Thoracic aorta (tissue), 2 donors: Measurements from ENCODE around the gene VPS39. TPM values are rescaled to one million over a fixed set of nuclear protein-coding genes. Genes with fewer than 3 reads are reported as not detected.

Source experiments
- ATAC-seq: fragments of 150-250 bp; one replicate; pipeline ENCODE4 v1.8.0; 2017; ENCODE audit warnings: low read depth; ENCODE audit not compliant: insufficient number of reproducible peaks, low FRiP score
- DNase-seq: peaks from one replicate; pipeline ENCODE4 v3.0.0-alpha.2; 2020; ENCODE audit warnings: low spot score
- H3K27ac ChIP-seq, 2 donors: fragments of 200-600 bp; sonication (generic); 1 replicate in 1 of 2; 2 replicates in 1 of 2; pipeline ENCODE4 v1.5.1; 2016; ENCODE audit warnings: mild to moderate bottlenecking in 2 of 2, moderate library complexity in 2 of 2
- H3K27me3 ChIP-seq: fragments of 200-600 bp; sonication (generic); replicated peaks from 2 replicates; pipeline ENCODE4 v1.6.0; 2016; ENCODE audit warnings: mild to moderate bottlenecking; ENCODE audit not compliant: insufficient read depth
- H3K36me3 ChIP-seq: fragments of 200-600 bp; sonication (generic); one replicate; pipeline ENCODE4 v1.5.1; 2016
- H3K4me1 ChIP-seq, 2 donors: fragments of 200-600 bp; sonication (generic); 1 replicate in 1 of 2; 2 replicates in 1 of 2; pipeline versions ENCODE4 v1.5.1 to v1.6.0; 2016; ENCODE audit warnings: low read depth in 2 of 2, mild to moderate bottlenecking in 1 of 2; ENCODE audit not compliant: control insufficient read depth in 1 of 2
- H3K4me3 ChIP-seq: fragments of 200-600 bp; sonication (generic); 2 replicates; pipeline ENCODE4 v1.5.1; 2016; ENCODE audit warnings: mild to moderate bottlenecking
- H3K9me3 ChIP-seq: fragments of 200-600 bp; sonication (generic); 2 replicates; pipeline ENCODE4 v1.5.1; 2016
- total RNA-seq, 2 donors: library from RNA; depleted of rRNA; stranded (reverse); fragments of >200 nt; gene quantifications; one replicate each; pipeline versions ENCODE4 v1.1.0 to v1.2.3, GENCODE V29; 2016
- TF ChIP-seq, protein P1 (sequence below): fragments of 200-600 bp; sonication (generic); IDR thresholded peaks from one replicate; pipeline ENCODE4 v1.5.1; 2019; ENCODE audit warnings: antibody characterized with exemption

Gene VPS39
- total RNA-seq, 2 donors from 2014 or later, result 89.9 to 156 TPM

DNA sequence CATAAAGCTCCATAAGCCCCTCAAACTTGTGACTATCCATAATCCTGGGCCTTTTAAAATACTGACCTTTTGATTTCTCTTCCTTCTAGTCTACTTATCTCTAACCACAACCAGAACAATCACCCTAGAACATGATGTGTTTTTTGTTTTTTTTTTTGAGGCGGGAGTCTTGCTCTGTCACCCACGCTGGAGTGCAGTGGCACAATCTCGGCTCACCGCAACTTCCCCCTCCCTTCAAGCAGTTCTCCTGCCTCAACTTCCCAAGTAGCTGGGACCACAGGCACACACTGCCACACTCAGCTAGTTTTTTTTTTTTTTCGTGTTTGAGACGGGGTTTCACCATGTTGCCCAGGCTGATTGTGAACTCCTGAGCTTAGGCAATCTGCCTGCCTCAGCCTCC is 25.1 kb downstream of the VPS39 start:
- no peak for ATAC-seq
- TF ChIP-seq, protein P1, sequence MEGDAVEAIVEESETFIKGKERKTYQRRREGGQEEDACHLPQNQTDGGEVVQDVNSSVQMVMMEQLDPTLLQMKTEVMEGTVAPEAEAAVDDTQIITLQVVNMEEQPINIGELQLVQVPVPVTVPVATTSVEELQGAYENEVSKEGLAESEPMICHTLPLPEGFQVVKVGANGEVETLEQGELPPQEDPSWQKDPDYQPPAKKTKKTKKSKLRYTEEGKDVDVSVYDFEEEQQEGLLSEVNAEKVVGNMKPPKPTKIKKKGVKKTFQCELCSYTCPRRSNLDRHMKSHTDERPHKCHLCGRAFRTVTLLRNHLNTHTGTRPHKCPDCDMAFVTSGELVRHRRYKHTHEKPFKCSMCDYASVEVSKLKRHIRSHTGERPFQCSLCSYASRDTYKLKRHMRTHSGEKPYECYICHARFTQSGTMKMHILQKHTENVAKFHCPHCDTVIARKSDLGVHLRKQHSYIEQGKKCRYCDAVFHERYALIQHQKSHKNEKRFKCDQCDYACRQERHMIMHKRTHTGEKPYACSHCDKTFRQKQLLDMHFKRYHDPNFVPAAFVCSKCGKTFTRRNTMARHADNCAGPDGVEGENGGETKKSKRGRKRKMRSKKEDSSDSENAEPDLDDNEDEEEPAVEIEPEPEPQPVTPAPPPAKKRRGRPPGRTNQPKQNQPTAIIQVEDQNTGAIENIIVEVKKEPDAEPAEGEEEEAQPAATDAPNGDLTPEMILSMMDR, result no peak
- no peak overlapping the region for H3K4me3 ChIP-seq
- H3K27me3 ChIP-seq, result no peaks in the 10 kb centered on the region
- peaks cover 57% of the 10 kb centered on the region for H3K36me3 ChIP-seq
- H3K9me3 ChIP-seq, result no peaks in the 10 kb centered on the region
- H3K27ac ChIP-seq, result no peak overlapping the region
- no peak for DNase-seq
- no peaks in the 10 kb centered on the region for H3K4me1 ChIP-seq

DNA sequence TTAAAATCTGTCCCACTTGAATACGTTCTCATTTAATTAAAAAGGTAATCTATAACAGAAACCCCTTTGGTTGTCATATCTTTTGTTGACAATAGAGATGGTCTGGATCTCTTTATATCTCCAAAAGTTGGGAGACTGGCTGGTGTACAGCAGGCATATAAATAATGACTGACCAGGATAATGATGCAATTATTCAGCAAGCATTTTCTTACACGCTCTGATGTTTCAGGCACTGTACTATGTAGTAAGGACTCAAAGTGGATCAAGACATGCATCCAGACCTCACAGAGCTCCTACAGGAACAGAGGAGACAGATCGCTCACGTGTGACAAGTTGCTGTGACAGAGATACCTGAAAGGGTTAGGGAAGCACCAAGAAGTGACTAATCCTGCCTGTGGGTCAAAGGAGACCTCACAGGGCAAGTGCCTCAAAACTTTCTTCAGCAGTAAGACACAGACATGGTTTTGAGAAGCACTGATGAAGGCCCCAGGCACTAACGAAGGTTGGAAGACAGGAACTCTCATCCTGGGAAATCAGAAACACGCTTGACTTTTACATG is 25.7 kb downstream of the VPS39 start:
- TF ChIP-seq, protein P1, result no peak
- DNase-seq (no peak), ATAC-seq (no peak)
- Histone ChIP-seq H3K27ac (no peak overlapping the region), H3K36me3 (peaks cover 55% of the 10 kb centered on the region), H3K4me1 (no peaks in the 10 kb centered on the region), H3K27me3 (no peaks in the 10 kb centered on the region), H3K4me3 (no peak overlapping the region), H3K9me3 (no peaks in the 10 kb centered on the region)

DNA sequence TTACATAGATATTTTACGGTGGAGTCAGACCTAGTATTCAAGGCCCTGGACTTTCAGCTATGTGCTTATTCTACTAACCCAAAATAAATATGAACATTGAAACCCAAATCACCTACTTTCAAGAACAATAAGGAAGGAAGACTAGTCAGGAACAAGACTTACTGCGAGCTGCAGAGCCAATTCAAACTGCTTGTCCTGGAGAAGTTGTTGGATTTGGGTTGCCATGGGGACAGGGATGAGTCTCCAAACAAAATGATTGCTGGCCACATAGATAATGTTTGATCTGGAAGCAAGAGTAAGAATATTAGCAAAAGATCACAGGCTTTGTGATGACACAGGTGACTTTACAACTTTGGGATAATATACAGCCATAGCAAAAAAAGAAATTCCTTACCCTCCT is 30.0 kb downstream of the VPS39 start:
- Histone ChIP-seq H3K4me3 (no peak overlapping the region), H3K27me3 (no peaks in the 10 kb centered on the region), H3K27ac (no peak overlapping the region), H3K9me3 (no peaks in the 10 kb centered on the region), H3K36me3 (peaks cover 57% of the 10 kb centered on the region), H3K4me1 (no peaks in the 10 kb centered on the region)
- ATAC-seq, result no peak
- no peak for DNase-seq
- TF ChIP-seq, protein P1, result no peak

DNA sequence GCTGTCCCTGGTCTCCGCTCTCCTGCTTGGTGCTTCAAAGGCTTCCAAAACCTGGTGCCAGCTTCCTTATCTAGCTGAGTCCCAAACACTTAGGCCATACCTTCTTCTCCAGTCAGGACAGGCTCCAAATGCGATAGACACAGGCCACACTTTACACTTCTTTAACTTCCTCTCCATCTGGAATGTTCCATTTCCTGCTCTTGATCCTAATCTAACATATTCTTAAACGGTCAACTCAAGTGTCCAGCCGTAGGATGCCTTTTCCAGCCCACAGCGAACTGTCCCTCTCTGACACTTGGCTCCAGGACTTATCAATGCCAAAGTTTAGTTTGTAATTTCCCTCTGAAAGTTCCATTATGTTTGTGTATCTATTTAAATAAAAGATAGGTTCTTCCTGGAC is 32.4 kb downstream of the VPS39 start:
- DNase-seq, result no peak
- no peaks in the 10 kb centered on the region for H3K9me3 ChIP-seq
- no peaks in the 10 kb centered on the region for H3K27me3 ChIP-seq
- no peak overlapping the region for H3K4me3 ChIP-seq
- peaks cover 65% of the 10 kb centered on the region for H3K36me3 ChIP-seq
- TF ChIP-seq, protein P1, result no peak
- no peak for ATAC-seq
- H3K4me1 ChIP-seq, result no peaks in the 10 kb centered on the region
- H3K27ac ChIP-seq, result no peak overlapping the region

DNA sequence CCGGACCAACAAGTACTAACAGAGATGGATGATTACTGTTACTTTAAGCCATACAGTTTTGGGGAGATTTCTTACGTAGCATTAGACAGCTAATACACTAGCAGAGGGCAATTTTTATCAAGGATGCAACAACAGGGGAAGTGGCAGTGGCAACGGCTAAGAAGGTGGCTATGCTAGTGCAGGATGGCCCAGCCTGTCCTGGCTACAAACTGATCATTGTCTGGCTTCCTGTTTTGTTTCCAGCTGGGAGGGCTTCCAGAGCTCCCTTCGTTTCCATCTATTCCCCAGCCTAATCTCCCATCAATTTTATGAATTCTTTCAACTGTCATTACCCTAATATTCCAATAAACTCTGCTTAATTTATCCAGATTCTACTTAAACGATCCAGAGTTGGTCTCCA is 35.6 kb downstream of the VPS39 start:
- Histone ChIP-seq H3K36me3 (peaks cover 68% of the 10 kb centered on the region), H3K27ac (no peak overlapping the region), H3K4me1 (no peaks in the 10 kb centered on the region), H3K27me3 (no peaks in the 10 kb centered on the region), H3K9me3 (no peaks in the 10 kb centered on the region), H3K4me3 (no peak overlapping the region)
- no peak for ATAC-seq
- TF ChIP-seq, protein P1, result no peak
- no peak for DNase-seq
